HG02610 (cell line): ENCODE results near the gene SLC25A47.
A peak's percentile ranks its signal among the peaks of the same experiment; 100 is the strongest.

Source experiments
- ATAC-seq: cut with Tn5 transposase; IDR thresholded peaks from one replicate; pipeline ENCODE4 v1.9.1; 2021; ENCODE audit warnings: mild to moderate bottlenecking, moderate library complexity; ENCODE audit not compliant: unreplicated experiment

The SLC25A47 gene

DNA sequence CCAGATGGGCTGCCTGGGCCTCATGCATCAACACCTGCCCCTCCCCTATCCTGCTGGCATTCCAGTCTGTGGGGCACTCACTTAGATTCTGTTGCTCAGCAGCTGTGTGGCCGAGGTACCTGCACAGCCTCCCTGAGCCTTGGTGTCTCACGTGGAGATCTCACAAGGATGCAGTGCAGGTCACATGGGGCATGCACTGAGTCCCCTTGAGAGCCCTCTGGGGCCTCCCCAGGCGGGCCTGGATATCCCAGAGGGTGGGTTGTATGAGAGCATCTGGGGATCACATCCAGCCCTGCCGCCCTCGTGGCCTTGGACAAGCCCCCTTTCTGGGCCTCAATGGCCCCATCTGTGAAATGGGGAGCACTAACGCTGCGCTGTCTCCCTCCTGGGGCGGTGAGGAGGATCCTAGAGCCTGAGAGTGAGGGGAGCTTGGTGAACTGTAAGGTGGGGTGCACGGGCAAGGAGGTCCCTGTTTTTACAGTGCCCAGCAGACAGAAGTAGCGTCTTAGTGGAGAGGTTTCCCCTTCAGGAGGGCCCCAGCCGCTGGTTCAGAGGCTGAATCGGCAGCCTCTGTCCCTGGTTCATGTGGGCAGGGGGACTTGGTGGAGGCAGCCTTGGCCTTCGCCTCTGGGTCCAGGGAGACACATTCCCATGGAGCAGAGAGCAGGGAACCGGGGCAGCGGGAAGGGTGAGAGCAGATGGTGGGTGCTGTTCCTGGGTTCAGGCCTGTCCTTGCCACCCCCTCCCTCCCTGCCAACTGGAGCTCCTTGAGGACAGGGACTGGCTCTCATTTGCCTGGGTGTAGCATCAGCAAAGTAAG is 791 bp upstream of the SLC25A47 start:
- ATAC-seq, result no peak

DNA sequence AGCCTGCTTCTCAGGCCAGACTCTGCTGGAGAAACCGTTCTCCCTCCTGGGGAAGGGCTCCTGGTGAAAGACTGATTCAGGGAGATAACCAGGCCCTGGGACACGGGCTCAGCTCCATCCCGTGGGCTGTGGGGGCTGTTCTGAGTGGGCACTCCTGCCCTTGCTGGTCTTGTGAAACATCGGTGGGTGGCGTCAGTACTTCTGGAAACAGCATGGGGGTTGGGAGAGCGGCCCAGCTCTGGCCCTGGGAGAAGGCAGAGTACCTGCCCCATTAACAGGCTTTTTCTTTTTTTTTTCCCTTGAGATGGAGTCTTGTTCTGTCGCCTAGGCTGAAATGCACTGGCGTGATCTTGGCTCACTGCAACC is 786 bp downstream of the SLC25A47 start:
- no peak for ATAC-seq

DNA sequence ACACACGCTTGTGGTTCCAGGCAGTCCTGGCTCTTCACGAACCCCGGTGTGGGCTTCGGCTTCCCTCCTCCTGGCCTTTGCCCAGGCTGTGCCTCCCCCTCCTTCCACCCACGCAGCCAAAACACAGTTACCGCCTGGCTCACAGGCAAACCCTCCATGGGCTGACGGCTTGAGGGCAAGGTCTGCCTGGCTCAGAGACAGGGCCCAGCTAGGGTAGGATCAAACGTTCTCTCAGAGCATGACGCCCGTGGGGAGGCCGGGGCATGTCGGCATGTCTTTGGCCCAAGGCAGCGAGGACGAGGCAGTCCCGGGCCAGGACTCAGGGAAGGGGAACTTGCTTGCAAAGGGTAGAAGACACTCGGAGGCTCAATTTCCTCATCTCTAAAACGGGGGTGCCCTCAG is 2.1 kb downstream of the SLC25A47 start:
- no peak for ATAC-seq

GRCh38 chr14:100325958-100326357 is 2.8 kb downstream of the SLC25A47 start:
- ATAC-seq, result no peak

GRCh38 chr14:100327128-100327527 is 4.0 kb downstream of the SLC25A47 start:
- ATAC-seq, result no peak

GRCh38 chr14:100328495-100329163 is 5.5 kb downstream of the SLC25A47 start:
- ATAC-seq, result no peak

GRCh38 chr14:100329233-100330006 is 6.3 kb downstream of the SLC25A47 start:
- ATAC-seq, result no peak

- ATAC-seq, result no peak
Measured at GRCh38 chr14:100330007-100330344, 6.8 kb downstream of the SLC25A47 start.

- no peak for ATAC-seq
Measured at GRCh38 chr14:100330388-100330931, 7.3 kb downstream of the SLC25A47 start.

- no peak for ATAC-seq
Measured at GRCh38 chr14:100332071-100332639, 9.0 kb downstream of the SLC25A47 start.

GRCh38 chr14:100332797-100333196 is 9.7 kb downstream of the SLC25A47 start:
- peak; percentile 61 for ATAC-seq

DNA sequence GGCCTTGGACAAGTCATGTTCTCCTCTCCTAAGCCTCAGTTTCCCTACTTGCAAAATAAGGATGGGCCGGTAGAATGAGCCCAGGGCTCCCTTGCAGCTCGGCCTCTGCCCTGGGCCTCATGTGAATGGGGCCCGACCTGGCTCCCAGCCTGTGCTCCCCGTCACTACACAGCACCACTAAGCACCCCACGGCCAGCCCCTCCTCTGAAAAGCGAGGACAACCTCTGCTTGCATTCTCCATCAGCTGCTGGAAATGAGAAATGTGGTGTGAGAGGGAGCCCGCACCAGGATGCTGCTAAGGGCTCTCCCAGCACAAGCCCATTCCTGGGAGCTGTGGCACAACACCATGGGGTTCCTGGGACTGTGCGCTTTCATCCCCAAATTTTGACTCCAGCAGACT is 10.2 kb downstream of the SLC25A47 start:
- ATAC-seq, result no peak

DNA sequence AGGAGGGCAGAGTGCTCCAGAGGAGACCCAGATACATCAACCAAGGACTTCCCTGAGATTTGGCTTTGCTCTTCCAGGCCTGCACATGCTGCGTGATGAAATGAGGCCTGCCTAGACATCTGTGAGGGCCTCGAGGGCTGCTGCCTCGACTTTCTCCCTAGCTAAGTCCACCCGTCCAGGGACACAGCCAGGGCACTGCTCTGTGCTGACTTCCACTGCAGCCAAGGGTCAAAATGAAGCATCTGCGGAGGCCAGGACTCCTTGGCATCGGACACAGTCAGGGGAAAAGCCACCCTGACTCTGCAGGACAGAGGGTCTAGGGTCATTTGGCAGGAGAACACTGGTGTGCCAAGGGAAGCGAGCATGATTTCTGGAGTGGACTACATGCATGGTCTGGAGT is 10.7 kb downstream of the SLC25A47 start:
- ATAC-seq, result no peak

GRCh38 chr14:100334904-100335303 is 11.8 kb downstream of the SLC25A47 start:
- ATAC-seq, result no peak

DNA sequence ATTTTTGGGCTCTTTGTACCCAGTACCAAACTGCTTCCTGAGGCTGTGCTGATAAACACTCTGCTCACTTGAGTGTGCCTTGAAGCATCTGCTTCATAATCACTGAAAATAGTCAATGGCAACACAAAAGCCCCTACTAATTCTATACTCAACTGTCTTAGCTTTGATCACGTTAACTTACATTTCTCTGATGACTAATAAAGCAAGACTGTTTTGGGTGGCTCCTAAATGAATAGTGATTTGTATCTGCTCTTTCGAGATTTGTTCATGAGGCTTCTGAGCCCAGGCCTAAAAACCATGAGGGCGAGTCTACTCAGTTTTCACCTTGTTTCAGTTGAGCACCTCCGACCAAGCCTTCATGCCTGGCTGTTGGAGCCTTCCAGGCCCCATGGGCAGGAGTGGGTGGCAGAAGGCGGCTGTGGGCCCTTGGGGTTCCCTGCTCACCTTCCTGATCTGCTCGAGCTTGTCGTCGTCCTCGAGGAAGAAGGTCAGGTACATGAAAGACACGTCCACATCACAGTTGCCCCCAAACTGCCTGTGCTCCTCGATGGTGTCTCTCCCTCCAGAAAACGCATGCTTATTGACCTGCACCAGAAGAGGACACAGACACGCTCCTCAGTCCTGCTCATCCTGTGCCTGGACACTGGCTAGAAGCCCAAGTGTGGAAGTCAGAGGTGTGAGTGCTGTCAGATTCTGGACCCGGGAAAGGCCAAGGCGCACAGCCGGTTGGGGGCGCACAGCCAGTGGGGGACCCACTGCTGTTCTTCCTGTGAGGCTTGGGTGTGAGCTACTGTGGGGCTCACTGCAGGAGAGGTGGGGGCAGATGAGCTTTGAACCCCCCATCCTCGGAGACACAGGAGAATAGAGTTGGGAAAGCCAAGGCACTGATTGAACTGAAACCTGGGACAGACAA is 13.7 kb downstream of the SLC25A47 start:
- ATAC-seq, result peak; percentile 51

DNA sequence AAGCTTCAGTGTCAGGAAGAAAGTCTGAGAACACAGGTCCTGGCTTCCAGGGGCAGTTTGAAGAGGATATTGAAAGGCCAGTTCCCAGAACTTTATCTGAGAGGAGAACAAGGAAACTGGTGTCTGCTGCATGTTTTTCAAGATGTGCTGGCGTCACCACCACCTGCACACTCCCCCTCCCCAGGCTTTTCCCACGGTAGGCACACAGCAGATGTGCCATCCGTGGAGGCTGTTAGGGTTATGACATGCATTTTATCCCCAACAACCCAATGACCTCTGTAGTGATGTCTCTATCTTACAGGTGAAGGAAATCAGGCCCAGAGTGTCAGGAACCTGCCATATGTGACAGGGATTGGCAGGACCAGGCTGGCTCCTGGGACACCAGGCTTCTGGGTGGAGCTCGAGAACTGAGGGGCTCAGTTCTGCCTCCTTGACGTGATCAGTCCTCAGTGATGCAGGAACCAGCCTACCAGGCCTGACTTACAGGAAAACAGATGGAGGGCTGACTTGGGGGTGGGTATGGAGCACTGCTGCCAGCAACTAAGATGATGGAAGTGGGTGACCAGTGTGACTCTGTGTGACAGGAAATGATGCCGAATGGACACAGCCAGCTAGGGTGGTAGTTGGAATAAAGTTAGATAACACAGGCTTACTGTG is 16.8 kb downstream of the SLC25A47 start:
- ATAC-seq, result no peak

- no peak for ATAC-seq
Measured at GRCh38 chr14:100340423-100340813, 17.3 kb downstream of the SLC25A47 start.

GRCh38 chr14:100341301-100342031 is 18.3 kb downstream of the SLC25A47 start:
- ATAC-seq, result peak; percentile 60

DNA sequence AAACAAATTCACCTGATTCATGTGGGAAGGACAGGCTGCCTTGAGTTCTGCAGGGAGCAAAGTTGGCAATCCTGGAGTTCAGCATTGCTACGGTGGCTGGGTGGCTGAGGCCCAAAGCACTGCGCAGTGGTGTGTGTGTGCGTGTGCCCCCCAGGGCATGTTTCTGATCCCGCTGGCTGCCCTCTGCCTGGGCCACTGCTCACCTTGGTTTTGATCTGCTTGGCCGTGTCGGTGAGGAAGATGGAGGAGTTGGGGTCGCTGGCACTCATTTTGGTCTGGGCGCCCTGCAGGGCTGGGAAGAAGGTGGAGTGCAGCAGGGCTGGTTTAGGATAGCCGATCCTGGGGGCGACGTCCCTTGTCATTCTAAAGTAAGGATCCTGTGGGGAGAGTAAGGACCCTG is 19.1 kb downstream of the SLC25A47 start:
- ATAC-seq, result no peak
